ENCODE data around the gene SOX8.

DNA sequence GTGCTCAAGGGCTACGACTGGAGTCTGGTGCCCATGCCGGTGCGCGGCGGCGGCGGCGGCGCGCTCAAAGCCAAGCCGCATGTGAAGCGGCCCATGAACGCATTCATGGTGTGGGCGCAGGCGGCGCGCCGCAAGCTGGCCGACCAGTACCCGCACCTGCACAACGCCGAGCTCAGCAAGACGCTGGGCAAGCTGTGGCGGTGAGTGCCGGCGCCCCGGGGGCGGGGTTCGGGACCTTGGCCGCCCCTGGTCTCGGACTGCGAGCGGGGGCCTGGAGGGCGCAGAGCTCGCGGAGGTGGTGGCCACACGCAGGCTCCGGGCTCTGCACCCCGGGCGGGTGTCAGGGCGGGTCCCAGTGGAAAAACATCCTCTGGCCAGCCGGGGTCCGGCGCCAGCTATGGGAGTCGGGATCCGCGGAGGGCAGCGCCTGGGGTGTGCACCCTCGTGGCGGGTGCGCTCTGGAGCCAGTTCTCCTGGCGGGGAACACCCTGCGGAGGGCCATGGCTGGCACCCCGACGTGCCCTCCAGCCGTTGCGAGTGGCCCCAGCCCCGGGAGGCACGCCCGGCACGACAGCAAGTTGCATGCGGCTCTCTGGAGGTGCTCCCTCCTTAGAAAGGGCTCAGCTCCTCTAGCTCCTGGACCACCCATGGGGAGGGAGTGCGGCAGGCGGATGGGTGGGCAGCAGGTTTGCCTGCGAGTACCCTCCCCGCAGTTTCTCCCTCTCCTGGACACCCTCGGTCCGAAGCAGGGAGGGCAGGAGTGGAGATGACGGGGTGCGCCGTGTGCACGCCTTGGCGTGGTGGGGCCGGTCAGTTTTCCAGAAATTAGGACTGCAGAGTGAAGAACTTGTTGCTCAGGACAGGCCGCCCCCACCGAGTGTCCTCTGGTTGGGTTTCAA lies 824 bp downstream of the SOX8 start:
- TF ChIP-seq CTCF (conservative IDR thresholded peaks at IDR 0.05; ENCODE audit: low read depth, low read length): no peak
- peak; percentile 90 for TF ChIP-seq EZH2 (IDR thresholded peaks at IDR 0.05; ENCODE audit: borderline replicate concordance, low read depth, low read length, poor library complexity, severe bottlenecking)
